K562 (cell line): ENCODE data around the gene FAM181B. TPM values are rescaled to one million over a fixed set of nuclear protein-coding genes. Genes with fewer than 3 reads are reported as not detected.

Experiments used
- ATAC-seq: fragments of 200-7000 bp; cut with Tn5 transposase; 3 replicates; pipeline ENCODE4 v1.9.1; 2020; ENCODE audit warnings: moderate library complexity
- BruUV-seq: library from RNA; stranded (reverse); fragments of 400-500 nt; replicated peaks from 2 replicates; lab custom pipeline; 2021; lab: Mats Ljungman, UMichigan
- CTCF ChIA-PET: fragments of 300-600 bp; formaldehyde crosslinking; extraction: SDS; loops from one replicate; lab custom pipeline; 2021; ENCODE audit warnings: low intra/inter-chr PET ratio; lab: Yijun Ruan, JAX
- POLR2A ChIA-PET: fragments of 300-600, 350-650 bp; sonication (Branson Sonifier 250); formaldehyde crosslinking; extraction: SDS; loops from one replicate; lab custom pipeline; 2021; ENCODE audit warnings: antibody characterized with exemption, inconsistent platforms; lab: Yijun Ruan, JAX
- DNase-seq, 4 experiments: peaks; one replicate each; pipeline versions ENCODE4 v3.0.0 to v3.0.0-alpha.2; 2011 to 2018; ENCODE audit warnings: low spot score in 3 of 4, mixed read lengths in 3 of 4; ENCODE audit errors: extremely low read depth in 1 of 4
- FAIRE-seq: peaks from 2 replicates; lab custom pipeline; 2011; peaks lifted over from hg19 to GRCh38; lab: Jason Lieb, UNC
- H2AFZ ChIP-seq: 2 replicates; pipeline ENCODE4 v1.6.0; 2011; ENCODE audit warnings: low read depth, low read length, control low read depth, inconsistent platforms
- H3K27ac ChIP-seq: fragments of 200-600 bp; 3 replicates; pipeline ENCODE4 v1.8.0; 2011; ENCODE audit warnings: low read depth, mild to moderate bottlenecking, control low read depth, inconsistent platforms, low read length, moderate library complexity, mixed read lengths; ENCODE audit errors: extremely low read depth
- H3K27me3 ChIP-seq, 2 experiments: fragments of 300-600 bp in 1 of 2; 2 replicates in 1 of 2; 3 replicates in 1 of 2; pipeline versions ENCODE4 v1.6.0 to v1.8.0; 2011; ENCODE audit warnings: inconsistent platforms in 2 of 2, low read length in 2 of 2, mild to moderate bottlenecking in 1 of 2, mixed read lengths in 1 of 2, moderate library complexity in 1 of 2; ENCODE audit not compliant: control insufficient read depth in 2 of 2, insufficient read depth in 2 of 2
- H3K36me3 ChIP-seq: fragments of 300-600 bp; 3 replicates; pipeline ENCODE4 v1.8.0; 2011; ENCODE audit warnings: mild to moderate bottlenecking, low read length, inconsistent platforms; ENCODE audit not compliant: control insufficient read depth, insufficient read depth
- H3K4me1 ChIP-seq, 2 experiments: fragments of 200-600 bp in 1 of 2; replicated peaks in 1 of 2; 2 replicates in 1 of 2; 3 replicates in 1 of 2; pipeline versions ENCODE4 v1.5.1 to v1.8.0; 2011; ENCODE audit warnings: inconsistent platforms in 2 of 2, low read length in 2 of 2, mild to moderate bottlenecking in 1 of 2, mixed read lengths in 1 of 2, moderate library complexity in 1 of 2; ENCODE audit not compliant: control insufficient read depth in 2 of 2, insufficient read depth in 2 of 2
- H3K4me2 ChIP-seq: 2 replicates; pipeline ENCODE4 v1.6.1; 2011; ENCODE audit warnings: low read length, control low read depth, inconsistent platforms, mixed read lengths; ENCODE audit not compliant: insufficient read depth
- H3K4me3 ChIP-seq: fragments of 200-600 bp; sonication (generic), shearing (Covaris generic); 2 replicates; pipeline ENCODE4 v1.5.1; 2016; ENCODE audit warnings: control low read depth, inconsistent platforms
- H3K79me2 ChIP-seq: fragments of 200-600 bp; 3 replicates; pipeline ENCODE4 v1.8.0; 2011; ENCODE audit warnings: low read length, inconsistent platforms; ENCODE audit not compliant: control insufficient read depth, insufficient read depth
- H3K9ac ChIP-seq, 2 experiments: 2 replicates each; pipeline versions ENCODE4 v1.6.0 to v1.6.1; 2011; ENCODE audit warnings: low read depth in 2 of 2, low read length in 2 of 2, control low read depth in 1 of 2, inconsistent platforms in 1 of 2, mild to moderate bottlenecking in 1 of 2, mixed read lengths in 1 of 2; ENCODE audit not compliant: insufficient read depth in 1 of 2
- H3K9me1 ChIP-seq: one replicate; pipeline ENCODE4 v1.6.0; 2011; ENCODE audit warnings: inconsistent platforms, mild to moderate bottlenecking, low read length, moderate library complexity; ENCODE audit not compliant: control insufficient read depth, insufficient read depth
- H3K9me3 ChIP-seq: replicated peaks from 2 replicates; pipeline ENCODE4 v1.5.1; 2011; ENCODE audit warnings: low read depth, low read length, inconsistent platforms; ENCODE audit not compliant: control insufficient read depth, insufficient read depth
- H4K20me1 ChIP-seq: replicated peaks from 2 replicates; pipeline ENCODE4 v1.6.1; 2011; ENCODE audit warnings: low read length, inconsistent platforms, mixed read lengths; ENCODE audit not compliant: control insufficient read depth, insufficient read depth
- CBFA2T3 ChIP-seq: fragments of 450-650 bp; IDR thresholded peaks from 2 replicates; pipeline ENCODE4 v1.6.1; 2017
- EWSR1 ChIP-seq: fragments of 450-650 bp; IDR thresholded peaks from 2 replicates; pipeline ENCODE4 v1.6.1; 2018; ENCODE audit warnings: borderline replicate concordance, mild to moderate bottlenecking, low read depth, moderate library complexity; ENCODE audit not compliant: partially characterized antibody
- RBM39 ChIP-seq: fragments of 200-400 bp; formaldehyde crosslinking; optimal IDR thresholded peaks from 2 replicates; pipeline ENCODE3; 2018; ENCODE audit warnings: low read depth, low read length
- SMAD4 ChIP-seq: fragments of 250-450 bp; sonication (Bioruptor Pico); conservative IDR thresholded peaks from 2 replicates; pipeline ENCODE4 v1.8.0; 2021; ENCODE audit warnings: inconsistent platforms, mild to moderate bottlenecking, moderate library complexity
- TBL1XR1 ChIP-seq, 2 experiments: IDR thresholded peaks; 2 replicates each; pipeline ENCODE4 v1.6.1; 2012; ENCODE audit warnings: improper control_type of control experiment in 2 of 2, low read length in 2 of 2, mild to moderate bottlenecking in 1 of 2
- ZC3H4 ChIP-seq: sonication (generic); formaldehyde crosslinking; IDR thresholded peaks from 2 replicates; pipeline ENCODE4 v1.9.0; 2021; ENCODE audit warnings: missing genetic modification reagents, borderline replicate concordance
- WGBS: fragments of 100-300 bp; shearing (Covaris generic); methylation state at CpG from one replicate; pipeline ENCODE4 v1.1.6; 2016; ENCODE audit warnings: low coverage, mixed read lengths; ENCODE audit not compliant: insufficient coverage; ENCODE audit errors: missing lambda C conversion rate; 5-methylcytosine and 5-hydroxymethylcytosine counted together
- in situ Hi-C: fragments of 300-500 bp; cut with MboI; formaldehyde crosslinking; loops from 4 replicates; pipeline ENCODE4 v1.15.0; 2018; ENCODE audit warnings: inconsistent platforms, mixed read lengths
- intact Hi-C: fragments of 100-400 bp; cut with micrococcal nuclease; formaldehyde crosslinking; loops from 2 replicates; pipeline ENCODE4 v1.14.2; 2022
- polyA plus RNA-seq, 8 experiments: library from polyadenylated mRNA; depleted of rRNA in 4 of 8; stranded (reverse) in 5 of 8; unstranded in 3 of 8; fragments of >200 nt; fragmentation: Nextera tagmentation in 2 of 8; fragmentation: Illumina TruSeq in 1 of 8; extraction: Ambion mirVana in 2 of 8; extraction: Trizol in 1 of 8; gene quantifications; 2 replicates each; pipeline versions ENCODE4 v1.2.1 to v1.2.3, GENCODE V29; 2011 to 2014; ENCODE audit warnings: inconsistent platforms in 1 of 8, missing spikeins in 1 of 8
- total RNA-seq, 7 experiments: library from RNA; depleted of rRNA in 6 of 7; stranded (reverse); fragments of >200 nt in 6 of 7; fragmentation: Illumina TruSeq in 2 of 7; extraction: Trizol in 2 of 7; gene quantifications; 2 replicates each; pipeline versions ENCODE4 v1.2.1 to v1.2.3, GENCODE V29; 2011 to 2021; ENCODE audit warnings: low replicate concordance in 1 of 7
- TF ChIP-seq, protein P1 (sequence below): fragments of 450-650 bp; IDR thresholded peaks from 2 replicates; pipeline ENCODE4 v1.6.1; 2016; ENCODE audit warnings: antibody characterized with exemption
- TF ChIP-seq, protein P2 (sequence below): fragments of 250-450 bp; sonication (Bioruptor Pico); IDR thresholded peaks from 2 replicates; pipeline ENCODE4 v1.5.0; 2021; ENCODE audit warnings: mild to moderate bottlenecking, moderate library complexity

Gene FAM181B
- total and polyA plus RNA-seq, 9 of the 15 experiments (the other 6 are each of a cell fraction or from before 2014, with no cell fraction given), result 0.01 TPM; not detected in 8

DNA sequence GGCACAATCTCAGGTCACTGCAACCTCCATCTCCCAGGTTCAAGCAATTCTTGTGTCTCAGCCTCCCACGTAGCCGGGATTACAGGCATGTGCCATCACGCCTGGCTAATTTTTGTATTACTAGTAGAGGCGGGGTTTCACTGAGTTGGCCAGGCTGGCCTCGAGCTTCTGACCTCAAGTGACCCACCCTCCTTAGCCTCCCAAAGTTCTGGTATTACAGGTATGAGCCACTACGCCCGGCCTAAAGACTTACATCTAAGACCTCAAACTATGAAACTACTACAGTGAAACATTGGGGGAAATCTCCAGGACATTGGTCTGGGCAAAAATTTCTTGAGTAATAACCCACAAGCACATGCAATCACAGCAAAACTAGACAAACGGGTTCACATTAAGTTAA is 13.8 kb upstream of the FAM181B start:
- no peak overlapping the region for H3K27ac ChIP-seq
- BruUV-seq, result no TSS peak
- POLR2A ChIA-PET, result no interaction called here
- CTCF ChIA-PET, result no interaction called here
- no peaks in the 10 kb centered on the region for H3K4me1 ChIP-seq
- peaks cover 0 to 8% of the 10 kb centered on the region in 2 experiments; a peak in 2 of 5 replicates for H3K27me3 ChIP-seq
- no peak for FAIRE-seq
- DNase-seq, result no peak
- no peak overlapping the region for H3K4me2 ChIP-seq
- H3K9me1 ChIP-seq, result no peaks in the 10 kb centered on the region
- no peaks in the 10 kb centered on the region for H3K79me2 ChIP-seq
- no peak for ATAC-seq
- in situ Hi-C loops (no loop called here), intact Hi-C loops (no loop called here)
- no peaks in the 10 kb centered on the region for H3K36me3 ChIP-seq
- H4K20me1 ChIP-seq, result no peaks in the 10 kb centered on the region
- no peak for TF ChIP-seq ZC3H4 (CRISPR knock-in tag)
- TF ChIP-seq, protein P1, sequence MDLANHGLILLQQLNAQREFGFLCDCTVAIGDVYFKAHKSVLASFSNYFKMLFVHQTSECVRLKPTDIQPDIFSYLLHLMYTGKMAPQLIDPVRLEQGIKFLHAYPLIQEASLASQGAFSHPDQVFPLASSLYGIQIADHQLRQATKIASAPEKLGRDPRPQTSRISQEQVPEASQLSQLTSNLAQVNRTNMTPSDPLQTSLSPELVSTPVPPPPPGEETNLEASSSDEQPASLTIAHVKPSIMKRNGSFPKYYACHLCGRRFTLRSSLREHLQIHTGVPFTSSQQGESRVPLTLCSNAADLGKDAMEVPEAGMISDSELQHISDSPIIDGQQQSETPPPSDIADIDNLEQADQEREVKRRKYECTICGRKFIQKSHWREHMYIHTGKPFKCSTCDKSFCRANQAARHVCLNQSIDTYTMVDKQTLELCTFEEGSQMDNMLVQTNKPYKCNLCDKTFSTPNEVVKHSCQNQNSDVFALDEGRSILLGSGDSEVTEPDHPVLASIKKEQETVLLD, result no peak
- H3K9me3 ChIP-seq, result no peaks in the 10 kb centered on the region
- H3K4me3 ChIP-seq, result no peak overlapping the region
- 0% methylated on average over 8 of the region's 8 CpGs for WGBS
- no peak overlapping the region for H2AFZ ChIP-seq
- no peak overlapping the region for H3K9ac ChIP-seq

DNA sequence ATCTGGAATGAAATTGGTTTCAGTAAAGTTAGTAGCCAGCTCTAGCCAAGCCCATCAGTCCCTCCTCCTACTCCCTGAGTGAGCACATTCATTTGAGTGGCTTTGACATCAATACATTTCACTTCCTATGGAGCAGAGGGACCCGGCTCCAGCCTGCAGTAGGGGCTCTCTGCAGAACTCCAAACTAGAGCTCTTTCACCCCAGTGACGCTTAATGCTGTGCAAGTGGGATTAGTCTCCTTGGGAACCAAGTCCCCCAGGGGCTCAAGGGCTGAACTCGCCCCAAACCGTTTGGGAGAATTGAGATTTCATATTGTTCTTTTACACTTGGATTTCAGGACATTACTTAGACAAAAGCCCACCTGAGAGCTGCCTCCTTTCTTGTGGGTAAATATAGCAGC is 4.4 kb upstream of the FAM181B start:
- Histone ChIP-seq H3K4me2 (no peak overlapping the region), H2AFZ (no peak overlapping the region), H3K9me1 (no peaks in the 10 kb centered on the region), H3K9me3 (no peaks in the 10 kb centered on the region), H3K27me3 (peaks cover 2 to 23% of the 10 kb centered on the region in 2 experiments), H3K9ac (no peak overlapping the region), H3K4me1 (peaks cover 2 to 10% of the 10 kb centered on the region in 2 experiments; a peak in 4 of 5 replicates), H4K20me1 (no peaks in the 10 kb centered on the region), H3K79me2 (no peaks in the 10 kb centered on the region), H3K27ac (no peak overlapping the region), H3K36me3 (no peaks in the 10 kb centered on the region), H3K4me3 (no peak overlapping the region)
- ChIA-PET POLR2A (interaction anchor here (0.7 kb wide), 2 partner anchors 28 to 38 kb away, joined by 3 read pairs; no protein-coding TSS in a partner anchor), CTCF (no interaction called here)
- intact Hi-C loops (no loop called here), in situ Hi-C loops (no loop called here)
- FAIRE-seq (no peak), ATAC-seq (no peak), DNase-seq (no peak)
- no TSS peak for BruUV-seq
- 0% methylated on average over 4 of the region's 4 CpGs for WGBS
- TF ChIP-seq EWSR1 (no peak), CBFA2T3 (no peak), SMAD4 (CRISPR knock-in tag) (no peak), TBL1XR1 (IDR thresholded peaks at IDR 0.05; ENCODE audit: low read length in 2 of 2) (no peak), RBM39 (no peak)
- TF ChIP-seq, protein P2, sequence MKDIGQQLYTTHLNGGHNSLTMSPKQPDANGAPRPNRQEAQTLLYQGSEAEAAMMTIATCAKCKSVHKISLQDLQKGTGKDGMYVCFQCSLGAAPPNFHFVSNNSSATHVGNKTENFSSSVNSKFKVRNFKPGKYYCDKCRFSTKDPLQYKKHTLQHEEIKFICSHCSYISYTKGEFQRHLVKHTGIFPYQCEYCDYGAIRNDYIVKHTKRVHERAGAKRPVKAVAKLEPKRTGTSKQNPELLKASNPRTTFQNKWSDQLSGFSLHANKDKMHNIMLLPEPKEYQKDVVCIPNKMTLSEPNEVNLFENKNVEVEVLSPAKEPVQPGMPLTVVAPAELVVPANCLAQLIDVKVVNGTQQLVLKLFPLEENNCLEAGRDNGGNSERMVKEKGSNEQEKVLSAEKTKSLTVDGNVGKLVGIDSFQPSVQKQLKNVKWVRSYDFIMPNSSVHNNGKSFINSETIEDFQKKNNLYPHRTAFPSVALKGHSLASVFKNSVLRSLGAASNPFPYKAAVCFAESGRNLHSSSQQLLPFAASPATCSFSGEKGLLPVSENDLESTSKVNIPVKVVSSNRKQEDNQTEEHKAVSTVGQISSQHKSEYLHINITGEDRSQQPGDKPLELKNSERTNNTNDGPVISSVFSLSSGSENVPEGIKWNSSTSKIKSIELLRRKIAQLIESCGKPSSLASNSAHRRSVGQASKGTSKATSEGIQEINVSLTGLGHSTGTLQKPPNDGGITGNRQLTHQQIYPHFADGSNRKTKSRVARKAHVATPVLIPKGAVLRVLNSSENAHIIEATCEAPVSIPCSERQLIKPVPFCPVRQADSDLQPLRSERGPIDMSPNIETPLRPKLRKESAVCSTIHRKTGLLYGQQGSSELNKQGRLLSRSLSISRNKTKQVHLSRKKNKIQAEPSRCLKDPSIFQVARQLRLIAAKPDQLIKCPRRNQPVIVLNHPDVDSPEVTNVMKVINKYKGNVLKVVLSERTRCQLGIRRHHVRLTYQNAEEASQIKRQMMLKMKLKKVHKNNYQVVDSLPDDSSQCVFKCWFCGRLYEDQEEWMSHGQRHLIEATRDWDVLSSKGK (CRISPR knock-in tag), result no peak
